GM18498 (cell line): ENCODE data around the gene AUP1.
"Not testable (repeated sequence)": the region's sequence is repeated elsewhere in the genome, so short reads cannot be mapped to it uniquely, and the experiment has no call there.

Experiments
- ATAC-seq: cut with Tn5 transposase; IDR thresholded peaks from one replicate; pipeline ENCODE4 v1.9.1; 2021; ENCODE audit warnings: mild to moderate bottlenecking, moderate library complexity; ENCODE audit not compliant: unreplicated experiment

AUP1 gene

GRCh38 chr2:74499267-74499939, 30.1 kb downstream of the AUP1 start, which contains the start of gene LBX2:
Gene LBX2 (minus strand): TSS chr2:74499603. CDS start chr2:74499537, 66 bp downstream.
- ATAC-seq = no peak

GRCh38 chr2:74498500-74499266, 30.8 kb downstream of the AUP1 start:
- no peak for ATAC-seq

GRCh38 chr2:74497777-74498499, 31.6 kb downstream of the AUP1 start:
- no peak for ATAC-seq

- no peak for ATAC-seq
Measured at GRCh38 chr2:74496997-74497776, 32.3 kb downstream of the AUP1 start.

DNA sequence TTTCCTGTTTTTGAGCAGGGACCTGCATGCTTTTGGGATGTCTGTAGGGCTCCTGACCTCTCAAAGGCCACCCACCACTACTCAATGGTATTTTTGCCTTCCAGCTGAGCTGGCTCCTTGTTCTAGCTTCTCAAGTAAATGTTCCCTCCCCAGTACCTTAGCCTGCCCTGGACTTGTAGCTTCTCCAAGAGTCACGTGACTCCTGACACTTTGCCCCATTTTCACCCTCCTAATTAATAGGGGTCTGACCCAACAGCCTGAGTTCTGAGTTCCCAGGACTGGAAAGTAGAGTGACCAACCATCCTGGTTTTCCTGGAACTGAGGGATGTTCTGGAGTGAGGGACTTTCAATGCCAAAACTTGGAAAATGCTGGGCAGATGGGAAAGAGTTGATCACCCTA, 34.1 kb downstream of the AUP1 start:
- ATAC-seq = no peak

GRCh38 chr2:74493546-74493945, 36.0 kb downstream of the AUP1 start:
- no peak for ATAC-seq

DNA sequence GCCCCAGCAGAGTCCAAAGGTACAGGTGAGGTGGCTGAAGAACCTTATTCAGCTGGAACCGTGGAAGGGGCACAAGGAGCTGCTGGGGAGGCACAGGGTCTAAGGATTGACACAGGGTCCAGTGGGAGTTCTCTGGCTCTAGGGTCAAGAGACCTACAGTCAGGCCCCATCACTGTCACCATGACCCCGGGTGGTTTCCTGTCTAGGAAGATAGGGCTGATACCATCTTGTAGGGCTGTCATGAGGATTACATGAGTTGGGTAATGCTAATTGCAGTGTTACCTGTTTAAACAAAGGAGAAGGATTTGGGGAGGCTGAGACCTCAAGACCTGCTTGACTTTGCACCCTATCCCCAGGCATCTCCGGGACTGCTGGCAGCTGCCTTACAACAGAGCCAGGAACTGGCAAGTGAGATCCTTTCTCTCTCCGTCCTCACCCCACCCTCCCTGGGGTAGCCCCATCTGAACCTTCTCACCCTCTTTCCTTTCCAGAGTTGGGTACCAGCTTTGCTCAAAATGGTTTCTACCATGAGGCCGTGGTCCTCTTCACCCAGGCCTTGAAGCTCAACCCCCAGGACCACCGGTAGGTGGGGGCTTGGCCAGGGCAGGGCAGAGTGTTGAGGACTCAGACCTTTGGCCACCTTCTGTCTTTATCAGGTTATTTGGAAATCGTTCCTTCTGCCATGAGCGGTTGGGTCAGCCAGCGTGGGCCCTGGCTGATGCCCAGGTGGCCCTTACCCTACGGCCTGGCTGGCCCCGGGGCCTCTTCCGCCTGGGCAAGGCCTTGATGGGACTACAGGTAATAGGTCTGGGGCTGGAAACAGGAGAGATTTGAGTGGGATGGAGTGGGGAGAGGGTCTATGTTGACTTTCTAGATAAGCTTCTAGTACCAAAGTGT, 37.6 kb downstream of the AUP1 start:
- no peak for ATAC-seq

DNA sequence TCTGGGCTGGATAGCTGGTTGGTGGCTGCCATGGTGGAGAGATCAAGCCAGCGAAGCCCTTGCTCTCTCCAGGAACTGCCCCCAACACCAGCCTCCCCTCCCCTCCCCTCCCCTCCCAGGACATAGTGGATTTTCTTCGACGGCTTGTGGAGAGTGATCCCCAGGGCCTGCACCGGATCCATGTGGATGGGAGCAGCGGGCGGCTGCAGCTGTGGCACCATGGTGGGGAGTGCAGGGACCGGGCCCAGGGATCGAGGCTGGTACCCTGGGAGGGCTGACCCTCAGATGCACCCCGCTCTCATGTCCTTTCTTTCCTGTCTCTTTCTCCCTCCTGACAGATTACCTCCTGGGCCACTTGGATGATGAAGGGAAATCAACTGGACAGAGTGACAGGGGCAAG, 39.6 kb downstream of the AUP1 start:
- no peak for ATAC-seq

- ATAC-seq = no peak
Measured at GRCh38 chr2:74488643-74489481, 40.6 kb downstream of the AUP1 start.

DNA sequence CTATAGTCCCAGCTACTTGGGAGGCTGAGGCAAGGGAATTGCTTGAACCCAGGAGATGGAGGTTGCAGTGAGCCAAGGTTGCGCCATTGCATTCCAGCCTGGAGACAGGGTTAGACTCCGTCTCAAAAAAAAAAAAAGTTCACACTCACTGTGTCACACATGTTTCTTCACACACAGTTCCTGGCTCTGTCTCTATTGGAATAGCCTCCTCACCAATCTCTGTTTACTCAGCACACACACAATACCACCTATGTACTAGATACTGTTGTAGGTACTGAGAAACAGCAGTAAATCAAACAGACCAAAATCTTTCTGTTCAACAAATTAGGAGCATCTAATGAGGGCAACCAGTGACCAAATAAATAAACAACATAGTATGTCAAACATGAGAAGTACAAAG, 43.4 kb downstream of the AUP1 start:
- ATAC-seq = no peak

DNA sequence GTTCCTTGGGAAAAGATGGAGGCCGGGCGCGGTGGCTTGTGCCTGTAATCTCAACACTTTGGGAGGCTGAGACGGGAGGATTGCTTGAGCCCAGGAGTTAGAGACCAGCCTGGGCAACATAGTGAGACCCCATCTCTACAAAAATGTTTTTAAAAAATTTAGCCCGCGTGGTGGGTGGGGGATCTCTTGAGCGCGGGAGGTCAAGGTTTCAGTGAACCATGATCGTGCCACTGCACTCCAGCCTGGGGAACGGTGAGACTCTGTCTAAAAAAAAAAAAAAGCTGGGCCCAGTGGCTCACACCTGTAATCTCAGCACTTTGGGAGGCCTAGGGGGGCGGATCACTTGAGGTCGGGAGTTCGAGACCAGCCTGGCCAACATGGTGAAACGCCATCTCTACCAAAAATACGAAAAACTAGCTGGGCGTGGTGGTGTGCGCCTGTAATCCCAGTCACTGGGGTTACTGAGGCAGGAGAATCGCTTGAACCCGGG, 45.8 kb downstream of the AUP1 start:
- ATAC-seq = not testable (repeated sequence)

DNA sequence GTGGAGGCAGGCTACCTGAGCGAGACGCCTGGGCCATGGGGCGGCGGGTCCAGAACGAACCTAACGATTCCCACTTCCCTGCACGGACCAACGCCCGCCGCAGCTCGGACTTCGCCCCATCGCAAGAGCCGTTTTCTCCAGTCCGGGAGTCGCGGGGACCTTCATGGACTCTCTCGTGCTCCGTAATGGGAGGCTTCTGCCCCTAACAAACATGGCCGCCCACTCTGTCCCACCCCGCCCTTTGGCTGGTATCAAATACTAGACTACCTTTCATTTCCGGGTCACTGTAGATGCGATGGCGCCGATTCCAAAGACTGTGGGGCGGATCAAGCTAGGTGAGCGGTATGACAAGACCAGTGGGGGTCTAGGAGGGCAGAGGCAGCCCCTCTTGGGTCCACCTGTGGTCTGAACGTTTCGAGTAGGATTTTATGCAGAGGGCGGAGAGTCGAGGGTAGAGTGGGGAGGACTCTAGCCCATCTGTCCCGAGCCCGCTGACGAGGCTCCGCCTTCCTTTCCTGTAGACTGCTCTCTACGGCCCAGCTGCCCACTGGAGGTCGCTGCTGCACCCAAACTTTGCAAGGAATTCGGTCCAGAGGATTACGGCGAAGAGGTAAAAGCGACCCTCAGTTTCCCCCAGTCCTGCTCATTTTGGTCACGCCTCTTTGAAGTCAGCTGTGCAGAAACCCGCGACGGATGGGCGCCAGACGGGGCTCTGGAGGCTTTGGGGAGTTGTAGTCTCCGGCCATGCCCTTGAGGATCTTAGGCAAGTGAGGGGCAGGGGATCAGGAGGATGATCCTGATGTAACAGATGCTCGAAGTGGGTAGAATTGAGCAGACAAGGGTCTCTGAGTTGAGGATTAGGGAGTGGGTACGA, 46.5 kb downstream of the AUP1 start, which contains the start of the genes CCDC142 and TTC31:
Gene CCDC142, minus strand, starts transcription at position 198 of the 874 bp plus-strand sequence. Its CDS starts 161 bp downstream, at position 37.
Gene TTC31, plus strand, starts transcription at position 281 of the 874 bp plus-strand sequence. Its CDS starts 15 bp downstream, at position 296.
- peak; percentile 90 for ATAC-seq

DNA sequence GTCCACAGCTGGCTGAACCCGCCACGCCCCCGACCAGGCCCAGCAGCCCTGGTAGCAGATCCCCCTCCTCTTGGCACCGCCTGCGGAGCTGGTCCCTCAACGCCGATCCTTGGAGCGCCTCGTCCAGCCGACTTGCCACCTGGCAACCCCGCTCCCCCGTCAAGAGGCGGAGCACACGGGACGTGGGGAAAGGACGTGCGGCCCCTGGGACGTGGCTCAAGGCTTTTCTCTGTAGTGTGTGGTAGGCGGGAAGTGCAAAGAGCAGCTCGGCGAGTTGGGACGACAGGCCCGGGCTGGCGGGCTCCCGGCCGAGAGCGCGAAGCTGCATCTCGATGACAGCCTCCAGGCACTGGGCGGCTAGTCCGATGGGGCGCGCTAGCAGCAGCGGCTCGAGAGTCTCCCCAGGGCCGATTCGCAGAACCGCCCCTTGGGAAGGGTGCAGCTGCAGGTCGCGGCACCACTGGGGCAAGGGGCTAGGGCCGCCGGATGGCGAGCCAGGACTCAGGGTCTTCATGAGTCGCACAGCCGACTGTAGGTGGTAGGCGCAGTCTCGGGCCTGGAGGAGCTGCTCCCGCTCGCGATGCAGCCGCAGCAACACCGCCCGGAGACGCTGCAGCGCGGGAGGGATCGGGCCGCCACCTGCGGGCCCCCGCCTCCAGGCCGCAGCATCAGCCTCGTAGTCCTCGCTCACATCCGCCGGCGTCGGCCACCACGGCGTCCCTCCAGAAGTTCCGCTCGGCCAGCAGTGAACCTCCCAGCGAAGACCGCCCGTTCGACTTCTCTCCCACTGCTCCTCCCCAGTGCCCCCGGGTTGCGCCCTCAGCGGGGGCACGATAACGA, 47.3 kb downstream of the AUP1 start:
- peak; percentile 41 for ATAC-seq

GRCh38 chr2:74481431-74481830, 48.1 kb downstream of the AUP1 start:
- no peak for ATAC-seq
